ENCODE measurements around the gene HOPX.

GRCh38 chr4:56627375-56627774, 53.7 kb downstream of the HOPX start:
- no peak for TF ChIP-seq CTCF (conservative IDR thresholded peaks at IDR 0.05; ENCODE audit: low read depth, low read length)
- no peak for TF ChIP-seq EZH2 (IDR thresholded peaks at IDR 0.05; ENCODE audit: borderline replicate concordance, low read depth, low read length, poor library complexity, severe bottlenecking)
